BLaER1 (cell line): ENCODE results near the gene VSTM2A.

Source experiments
- H3K27ac ChIP-seq: shearing (Covaris generic); formaldehyde crosslinking; 2 replicates; pipeline ENCODE4 v1.8.1; 2022
- H3K27me3 ChIP-seq: shearing (Covaris generic); formaldehyde crosslinking; 2 replicates; pipeline ENCODE4 v1.8.1; 2022
- H3K36me3 ChIP-seq: shearing (Covaris generic); formaldehyde crosslinking; 2 replicates; pipeline ENCODE4 v1.8.1; 2022
- H3K4me1 ChIP-seq: shearing (Covaris generic); formaldehyde crosslinking; 2 replicates; pipeline ENCODE4 v1.8.1; 2022
- H3K4me2 ChIP-seq: shearing (Covaris generic); formaldehyde crosslinking; 2 replicates; pipeline ENCODE4 v1.8.1; 2022
- H3K4me3 ChIP-seq: shearing (Covaris generic); formaldehyde crosslinking; 2 replicates; pipeline ENCODE4 v1.8.1; 2022
- H3K9ac ChIP-seq: shearing (Covaris generic); formaldehyde crosslinking; 2 replicates; pipeline ENCODE4 v1.8.1; 2022
- H3K9me3 ChIP-seq: shearing (Covaris generic); formaldehyde crosslinking; 2 replicates; pipeline ENCODE4 v1.8.1; 2022
- H4K20me1 ChIP-seq: shearing (Covaris generic); formaldehyde crosslinking; 2 replicates; pipeline ENCODE4 v1.8.1; 2022
- Cebpa-rat ChIP-seq: shearing (Covaris generic); IDR thresholded peaks from 2 replicates; pipeline ENCODE4 v1.8.1; 2022

VSTM2A gene

GRCh38 chr7:54596747-54597146, 54.6 kb downstream of the VSTM2A start:
- Histone ChIP-seq H3K36me3 (no peaks in the 10 kb centered on the region), H3K27ac (no peak overlapping the region), H3K27me3 (no peaks in the 10 kb centered on the region), H3K4me2 (no peak overlapping the region), H3K9ac (no peak overlapping the region), H3K9me3 (no peaks in the 10 kb centered on the region), H3K4me1 (no peaks in the 10 kb centered on the region), H4K20me1 (no peaks in the 10 kb centered on the region), H3K4me3 (no peak overlapping the region)
- TF ChIP-seq Cebpa-rat: no peak

- H3K4me3 ChIP-seq: no peak overlapping the region
- TF ChIP-seq Cebpa-rat: no peak
These were observed 73.4 kb downstream of the VSTM2A start for GRCh38 chr7:54615537-54615936.

More at GRCh38 chr7:54615537-54615936, 73.4 kb downstream of the VSTM2A start:
- Histone ChIP-seq H3K9me3 (no peaks in the 10 kb centered on the region), H4K20me1 (no peaks in the 10 kb centered on the region), H3K4me2 (no peak overlapping the region), H3K27ac (no peak overlapping the region), H3K9ac (no peak overlapping the region), H3K36me3 (no peaks in the 10 kb centered on the region), H3K27me3 (no peaks in the 10 kb centered on the region), H3K4me1 (no peaks in the 10 kb centered on the region)
